ENCODE results near the gene IFT25.

The IFT25 gene

GRCh38 chr1:53956308-53957168 lies 11.0 kb upstream of the IFT25 start:
- no peak for DNase-seq (ENCODE audit: low read depth)

- no peak for DNase-seq (ENCODE audit: low read depth)
These were observed 8.6 kb upstream of the IFT25 start for GRCh38 chr1:53954128-53954527.

GRCh38 chr1:53951697-53952096 lies 6.2 kb upstream of the IFT25 start:
- DNase-seq (ENCODE audit: low read depth): no peak

- no peak for DNase-seq (ENCODE audit: low read depth)
These were observed 3.8 kb upstream of the IFT25 start for GRCh38 chr1:53949023-53949990.

- no peak for DNase-seq (ENCODE audit: low read depth)
These were observed 2.8 kb upstream of the IFT25 start for GRCh38 chr1:53948291-53948690.

- DNase-seq (ENCODE audit: low read depth): no peak
These were observed 1.8 kb upstream of the IFT25 start for GRCh38 chr1:53947172-53947907.

- DNase-seq (ENCODE audit: low read depth): peak; percentile 58
These were observed 1.0 kb upstream of the IFT25 start, which contains the start of gene LRRC42 for GRCh38 chr1:53946252-53947171. LRRC42 (plus strand) TSS chr1:53946350; CDS start chr1:53952000, 5,650 bp downstream.

GRCh38 chr1:53945183-53945432 lies 391 bp downstream of the IFT25 start:
- DNase-seq (ENCODE audit: low read depth): no peak

- no peak for DNase-seq (ENCODE audit: low read depth)
These were observed 873 bp downstream of the IFT25 start for GRCh38 chr1:53944469-53945182.

GRCh38 chr1:53943490-53944043 lies 1.9 kb downstream of the IFT25 start:
- DNase-seq (ENCODE audit: low read depth): no peak

GRCh38 chr1:53943090-53943489 lies 2.4 kb downstream of the IFT25 start:
- no peak for DNase-seq (ENCODE audit: low read depth)

- no peak for DNase-seq (ENCODE audit: low read depth)
These were observed 3.2 kb downstream of the IFT25 start for GRCh38 chr1:53942127-53942957.

GRCh38 chr1:53938136-53938830 lies 7.2 kb downstream of the IFT25 start:
- no peak for DNase-seq (ENCODE audit: low read depth)

- DNase-seq (ENCODE audit: low read depth): no peak
These were observed 9.1 kb downstream of the IFT25 start for GRCh38 chr1:53936430-53936829.

- DNase-seq (ENCODE audit: low read depth): no peak
These were observed 11.2 kb downstream of the IFT25 start for GRCh38 chr1:53934170-53934765.

- DNase-seq (ENCODE audit: low read depth): no peak
These were observed 14.0 kb downstream of the IFT25 start for GRCh38 chr1:53931523-53931922.

GRCh38 chr1:53930932-53931331 lies 14.6 kb downstream of the IFT25 start:
- no peak for DNase-seq (ENCODE audit: low read depth)

- DNase-seq (ENCODE audit: low read depth): no peak
These were observed 16.1 kb downstream of the IFT25 start for GRCh38 chr1:53929246-53929960.

Measured in stimulated activated CD4-positive, alpha-beta T cell treated with anti-CD3 and anti-CD28 coated beads, Interleukin-2, amount 100 ng/mL, for 4 hours (primary cell).